Breast epithelium (tissue), 4 donors: Measurements from ENCODE around the gene BATF. TPM values are rescaled to one million over a fixed set of nuclear protein-coding genes. Genes with fewer than 3 reads are reported as not detected.

Source experiments
- DNase-seq, 2 donors: peaks; one replicate each; pipeline ENCODE4 v3.0.0-alpha.2; 2019; ENCODE audit warnings: low spot score in 2 of 2
- H3K27ac ChIP-seq, 2 donors: fragments of 200-600 bp; sonication (generic) in 1 of 2; one replicate each; pipeline ENCODE4 v1.5.1; 2016 to 2019; ENCODE audit warnings: mild to moderate bottlenecking in 1 of 2
- H3K27me3 ChIP-seq, 2 donors: fragments of 200-600 bp; sonication (generic) in 1 of 2; one replicate each; pipeline versions ENCODE4 v1.5.1 to v1.6.0; 2017 to 2019; ENCODE audit warnings: control low read depth in 1 of 2, mild to moderate bottlenecking in 1 of 2
- H3K36me3 ChIP-seq: fragments of 200-600 bp; one replicate; pipeline ENCODE4 v1.5.1; 2019
- H3K4me1 ChIP-seq, 2 donors: fragments of 200-600 bp; sonication (generic); one replicate each; pipeline ENCODE4 v1.5.1; 2016 to 2019; ENCODE audit warnings: control low read depth in 1 of 2
- H3K4me3 ChIP-seq, 3 donors: fragments of 200-600 bp; sonication (generic); 1 replicate in 2 of 3; 2 replicates in 1 of 3; pipeline ENCODE4 v1.5.1; 2016 to 2019; ENCODE audit warnings: mild to moderate bottlenecking in 3 of 3, moderate library complexity in 2 of 3
- H3K9me3 ChIP-seq, 2 donors: fragments of 200-600 bp; sonication (generic) in 1 of 2; one replicate each; pipeline ENCODE4 v1.5.1; 2016 to 2019; ENCODE audit warnings: control low read depth in 1 of 2
- POLR2A ChIP-seq: fragments of 450-650 bp; IDR thresholded peaks from one replicate; pipeline ENCODE4 v1.6.1; 2016; ENCODE audit warnings: antibody characterized with exemption, mild to moderate bottlenecking, moderate library complexity
- POLR2AphosphoS5 ChIP-seq, 3 donors: sonication (generic); formaldehyde crosslinking; IDR thresholded peaks; one replicate each; pipeline ENCODE4 v1.6.1; 2017; ENCODE audit warnings: antibody characterized with exemption in 3 of 3
- intact Hi-C: fragments of 100-400 bp; cut with DNase I; formaldehyde crosslinking; loops from one replicate; pipeline ENCODE4 v1.15.1; 2023; ENCODE audit warnings: low total_unique reads
- total RNA-seq, 3 donors: library from RNA; depleted of rRNA; stranded (reverse); fragments of >200 nt; gene quantifications; one replicate each; pipeline ENCODE4 v1.1.0, GENCODE V29; 2016
- TF ChIP-seq, protein P1 (sequence below), 3 donors: fragments of 450-650 bp; IDR thresholded peaks; one replicate each; pipeline ENCODE4 v1.5.1; 2016 to 2017; ENCODE audit warnings: antibody characterized with exemption in 3 of 3, mild to moderate bottlenecking in 3 of 3, moderate library complexity in 3 of 3

The BATF gene
- total RNA-seq, 3 donors from 2014 or later: 15.7 to 43.6 (median 34.7) TPM

- intact Hi-C loops: no loop called here
- TF ChIP-seq POLR2AphosphoS5 (IDR thresholded peaks at IDR 0.05): no peak
- no peak for TF ChIP-seq POLR2A
- TF ChIP-seq, protein P1, sequence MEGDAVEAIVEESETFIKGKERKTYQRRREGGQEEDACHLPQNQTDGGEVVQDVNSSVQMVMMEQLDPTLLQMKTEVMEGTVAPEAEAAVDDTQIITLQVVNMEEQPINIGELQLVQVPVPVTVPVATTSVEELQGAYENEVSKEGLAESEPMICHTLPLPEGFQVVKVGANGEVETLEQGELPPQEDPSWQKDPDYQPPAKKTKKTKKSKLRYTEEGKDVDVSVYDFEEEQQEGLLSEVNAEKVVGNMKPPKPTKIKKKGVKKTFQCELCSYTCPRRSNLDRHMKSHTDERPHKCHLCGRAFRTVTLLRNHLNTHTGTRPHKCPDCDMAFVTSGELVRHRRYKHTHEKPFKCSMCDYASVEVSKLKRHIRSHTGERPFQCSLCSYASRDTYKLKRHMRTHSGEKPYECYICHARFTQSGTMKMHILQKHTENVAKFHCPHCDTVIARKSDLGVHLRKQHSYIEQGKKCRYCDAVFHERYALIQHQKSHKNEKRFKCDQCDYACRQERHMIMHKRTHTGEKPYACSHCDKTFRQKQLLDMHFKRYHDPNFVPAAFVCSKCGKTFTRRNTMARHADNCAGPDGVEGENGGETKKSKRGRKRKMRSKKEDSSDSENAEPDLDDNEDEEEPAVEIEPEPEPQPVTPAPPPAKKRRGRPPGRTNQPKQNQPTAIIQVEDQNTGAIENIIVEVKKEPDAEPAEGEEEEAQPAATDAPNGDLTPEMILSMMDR (IDR thresholded peaks at IDR 0.05): no peak
- no peaks in the 10 kb centered on the region for H3K27me3 ChIP-seq
- H3K4me3 ChIP-seq: peak overlapping the region in 1 of 3 donors; percentile 22
- no peak overlapping the region for H3K27ac ChIP-seq
- no peaks in the 10 kb centered on the region for H3K9me3 ChIP-seq
- no peaks in the 10 kb centered on the region for H3K36me3 ChIP-seq
- no peaks in the 10 kb centered on the region for H3K4me1 ChIP-seq
- DNase-seq: no peak
Observed at GRCh38 chr14:75525969-75526368, 3.7 kb downstream of the BATF start.

DNA sequence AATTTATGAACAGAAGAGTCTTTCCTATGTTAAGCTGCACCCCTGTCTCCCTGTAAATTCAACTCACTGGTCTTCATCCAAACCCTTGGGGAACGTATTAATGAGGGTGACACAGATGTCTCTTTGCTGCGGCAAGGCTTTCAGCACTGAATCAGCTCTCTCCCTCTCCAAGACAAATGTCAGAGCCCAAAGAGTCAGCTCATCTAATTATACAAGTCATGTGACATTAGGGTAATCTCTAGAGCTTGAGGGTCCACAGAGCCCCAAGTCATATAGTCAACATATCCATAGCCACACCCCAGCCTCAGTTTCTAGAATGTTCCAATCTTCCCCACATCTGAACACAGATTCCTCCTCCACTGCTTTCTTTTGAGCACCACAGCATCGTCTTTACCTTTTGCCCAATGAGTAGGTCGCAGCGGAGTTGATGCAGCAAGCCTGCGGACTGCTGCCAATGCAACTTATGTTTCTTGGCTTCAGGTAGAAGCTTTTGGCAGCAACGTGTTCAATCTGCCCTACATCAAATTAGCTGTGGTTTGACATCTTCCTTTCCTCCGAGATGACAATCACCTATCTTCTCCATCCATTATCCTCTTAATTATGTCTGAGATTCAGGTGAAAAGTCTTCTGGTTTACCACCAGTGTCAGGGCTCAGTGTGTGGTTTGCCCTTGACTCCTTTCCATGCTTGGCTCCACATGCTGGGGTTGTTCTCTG is 5.3 kb downstream of the BATF start:
- intact Hi-C loops: no loop called here
- DNase-seq: no peak
- H3K4me1 ChIP-seq: no peaks in the 10 kb centered on the region

GRCh38 chr14:75531256-75531655 is 9.0 kb downstream of the BATF start:
- H3K4me1 ChIP-seq: no peaks in the 10 kb centered on the region
- intact Hi-C loops: no loop called here
- H3K4me3 ChIP-seq: no peak overlapping the region
- H3K36me3 ChIP-seq: no peaks in the 10 kb centered on the region
- no peak overlapping the region for H3K27ac ChIP-seq
- DNase-seq: no peak
- TF ChIP-seq POLR2AphosphoS5 (IDR thresholded peaks at IDR 0.05) (no peak), POLR2A (no peak)
- TF ChIP-seq, protein P1 (IDR thresholded peaks at IDR 0.05): no peak
- H3K9me3 ChIP-seq: no peaks in the 10 kb centered on the region
- no peaks in the 10 kb centered on the region for H3K27me3 ChIP-seq

More for the DNA sequence above, 5.3 kb downstream of the BATF start:
- no peak for TF ChIP-seq POLR2A
- TF ChIP-seq, protein P1 (IDR thresholded peaks at IDR 0.05): no peak
- TF ChIP-seq POLR2AphosphoS5 (IDR thresholded peaks at IDR 0.05): no peak
- Histone ChIP-seq H3K27me3 (no peaks in the 10 kb centered on the region), H3K36me3 (no peaks in the 10 kb centered on the region), H3K27ac (no peak overlapping the region), H3K4me3 (no peak overlapping the region), H3K9me3 (no peaks in the 10 kb centered on the region)

DNA sequence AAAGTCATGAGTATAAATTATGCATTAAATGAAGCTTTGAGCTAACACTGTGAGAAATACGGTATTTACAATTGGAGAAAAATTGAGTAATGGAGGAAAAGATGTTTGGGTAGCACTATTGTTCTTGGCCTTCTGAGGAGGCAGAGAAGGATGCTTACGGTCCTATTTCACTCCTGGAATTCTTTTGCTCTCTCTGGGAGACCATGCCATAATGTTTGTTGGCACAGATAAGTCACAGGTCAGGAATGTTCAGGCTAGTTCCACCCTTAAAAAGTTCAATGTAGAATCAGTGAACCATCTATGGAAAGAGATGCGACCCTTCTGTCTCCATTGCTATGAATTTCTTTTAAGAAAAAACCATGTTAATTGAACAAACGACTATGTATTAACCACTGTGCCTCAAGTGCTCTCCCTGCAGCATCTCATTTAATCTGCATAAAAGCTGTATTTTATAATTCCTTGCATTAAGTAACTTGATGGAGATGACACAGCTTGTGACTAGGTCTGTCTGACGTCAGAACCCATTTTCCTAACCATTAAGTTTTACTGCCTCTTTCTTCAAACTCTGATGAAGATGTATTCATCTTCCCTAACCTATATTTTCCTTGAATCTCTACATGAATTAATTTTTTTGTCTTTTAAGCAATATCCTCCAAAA is 9.5 kb downstream of the BATF start:
- Histone ChIP-seq H3K27ac (no peak overlapping the region), H3K4me3 (no peak overlapping the region), H3K4me1 (no peaks in the 10 kb centered on the region), H3K9me3 (no peaks in the 10 kb centered on the region), H3K36me3 (no peaks in the 10 kb centered on the region), H3K27me3 (no peaks in the 10 kb centered on the region)
- DNase-seq: no peak
- TF ChIP-seq POLR2A: no peak
- TF ChIP-seq, protein P1 (IDR thresholded peaks at IDR 0.05): no peak
- TF ChIP-seq POLR2AphosphoS5 (IDR thresholded peaks at IDR 0.05): no peak
- intact Hi-C loops: no loop called here
